ENCODE data around the gene DOK6.
"Not testable (repeated sequence)": the region's sequence is repeated elsewhere in the genome, so short reads cannot be mapped to it uniquely, and the experiment has no call there.

Gene DOK6

DNA sequence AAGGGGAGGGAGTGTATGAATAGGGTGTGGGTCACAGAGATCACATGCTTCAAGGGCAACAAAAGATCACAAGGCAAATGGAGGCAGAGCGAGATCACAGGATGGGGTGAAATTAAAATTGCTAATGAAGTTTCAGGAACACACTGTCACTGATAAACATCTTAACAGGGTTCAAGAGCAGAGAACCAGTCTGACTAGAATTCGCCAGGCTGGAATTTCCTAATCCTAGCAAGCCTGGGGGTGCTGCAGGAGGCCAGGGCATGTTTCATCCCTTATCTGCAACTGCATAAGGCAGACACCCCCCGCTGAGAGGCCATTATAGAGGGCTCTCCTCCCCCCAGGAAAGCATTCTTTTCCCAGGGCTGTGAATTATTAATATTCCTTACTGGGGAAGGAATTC, 478.4 kb downstream of the DOK6 start:
- DNase-seq = not testable (repeated sequence)

GRCh38 chr18:69880083-69880482, 479.4 kb downstream of the DOK6 start:
- no peak for DNase-seq

- DNase-seq = no peak
Measured at GRCh38 chr18:69882965-69883668, 482.4 kb downstream of the DOK6 start.

GRCh38 chr18:69883781-69884180, 483.1 kb downstream of the DOK6 start:
- DNase-seq = no peak

DNA sequence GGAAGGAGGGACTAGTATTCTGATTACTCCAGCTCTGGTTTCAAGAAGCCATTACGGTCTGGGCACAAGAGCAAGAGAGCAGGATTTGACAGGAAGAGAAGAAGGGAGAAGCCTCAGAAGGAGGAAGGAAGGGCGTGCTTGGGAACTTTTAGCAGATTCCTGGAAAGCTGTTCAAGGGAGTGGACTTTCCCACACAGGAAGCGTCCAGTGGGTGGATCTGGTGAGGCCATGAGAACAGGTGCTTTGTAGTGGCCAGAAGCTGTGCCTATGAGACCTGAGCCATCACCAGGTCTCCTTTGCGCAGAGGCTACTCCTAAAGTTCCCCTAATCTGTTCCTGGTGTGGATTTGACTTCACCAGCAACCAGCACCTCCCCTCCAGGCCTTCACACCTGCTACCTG, 484.7 kb downstream of the DOK6 start:
- no peak for DNase-seq

GRCh38 chr18:69885841-69886531, 485.3 kb downstream of the DOK6 start:
- DNase-seq = no peak

DNA sequence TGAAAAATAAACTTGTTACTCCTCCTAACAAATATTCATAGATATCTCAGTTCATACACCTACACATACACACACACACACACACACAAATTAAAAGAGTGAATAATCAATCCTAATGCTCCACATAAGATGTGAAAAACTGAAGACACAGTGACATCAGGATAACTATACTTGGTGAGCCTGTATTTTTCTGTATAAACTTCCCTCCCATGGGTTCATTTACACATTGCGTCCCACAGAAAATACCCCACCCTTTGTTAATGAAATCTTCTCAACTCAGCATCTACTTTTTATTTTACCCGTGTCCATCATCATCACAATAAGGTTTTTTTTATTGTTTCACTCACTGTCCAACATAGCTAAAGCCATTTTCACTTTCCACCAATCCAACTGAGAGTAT, 486.6 kb downstream of the DOK6 start:
- no peak for DNase-seq

DNA sequence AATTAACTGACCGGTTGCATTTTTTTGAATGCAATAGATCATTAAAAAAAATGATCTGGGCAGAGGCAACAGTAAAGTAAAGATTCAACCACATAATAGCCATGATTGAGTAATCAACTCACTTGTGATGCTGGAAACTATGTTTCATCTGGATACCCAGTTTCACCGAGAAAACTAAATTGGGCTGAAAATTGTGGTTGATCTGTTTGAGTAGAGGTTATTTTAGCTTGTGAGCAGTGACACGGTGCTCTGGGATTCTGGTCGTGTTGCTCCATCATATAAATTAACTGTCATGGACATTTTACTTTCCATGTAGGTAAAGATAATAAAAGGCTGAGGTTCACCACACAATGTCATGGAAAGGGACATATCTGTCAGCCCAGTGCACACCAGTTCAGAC, 488.3 kb downstream of the DOK6 start:
- DNase-seq = no peak

DNA sequence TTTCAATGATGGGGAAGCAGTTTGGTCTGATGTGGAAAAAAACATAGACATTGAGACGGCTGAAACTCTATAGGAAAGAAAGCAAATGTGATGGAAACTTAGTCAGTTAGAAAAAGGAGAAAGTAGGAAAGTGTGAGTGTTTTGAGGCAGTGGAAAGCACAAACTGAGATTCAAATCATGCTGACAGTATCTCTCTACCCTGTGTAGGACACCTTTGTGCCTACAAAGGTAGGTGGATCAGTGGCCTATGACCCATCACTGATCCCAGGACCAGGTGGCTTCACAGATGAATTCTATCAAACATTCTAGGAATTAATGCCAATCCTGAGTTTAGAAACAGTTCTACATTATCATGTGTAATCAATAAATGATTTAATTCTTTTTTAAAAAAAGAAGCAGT, 489.9 kb downstream of the DOK6 start:
- no peak for DNase-seq

- DNase-seq = no peak
Measured at GRCh38 chr18:69894467-69894866, 493.8 kb downstream of the DOK6 start.

DNA sequence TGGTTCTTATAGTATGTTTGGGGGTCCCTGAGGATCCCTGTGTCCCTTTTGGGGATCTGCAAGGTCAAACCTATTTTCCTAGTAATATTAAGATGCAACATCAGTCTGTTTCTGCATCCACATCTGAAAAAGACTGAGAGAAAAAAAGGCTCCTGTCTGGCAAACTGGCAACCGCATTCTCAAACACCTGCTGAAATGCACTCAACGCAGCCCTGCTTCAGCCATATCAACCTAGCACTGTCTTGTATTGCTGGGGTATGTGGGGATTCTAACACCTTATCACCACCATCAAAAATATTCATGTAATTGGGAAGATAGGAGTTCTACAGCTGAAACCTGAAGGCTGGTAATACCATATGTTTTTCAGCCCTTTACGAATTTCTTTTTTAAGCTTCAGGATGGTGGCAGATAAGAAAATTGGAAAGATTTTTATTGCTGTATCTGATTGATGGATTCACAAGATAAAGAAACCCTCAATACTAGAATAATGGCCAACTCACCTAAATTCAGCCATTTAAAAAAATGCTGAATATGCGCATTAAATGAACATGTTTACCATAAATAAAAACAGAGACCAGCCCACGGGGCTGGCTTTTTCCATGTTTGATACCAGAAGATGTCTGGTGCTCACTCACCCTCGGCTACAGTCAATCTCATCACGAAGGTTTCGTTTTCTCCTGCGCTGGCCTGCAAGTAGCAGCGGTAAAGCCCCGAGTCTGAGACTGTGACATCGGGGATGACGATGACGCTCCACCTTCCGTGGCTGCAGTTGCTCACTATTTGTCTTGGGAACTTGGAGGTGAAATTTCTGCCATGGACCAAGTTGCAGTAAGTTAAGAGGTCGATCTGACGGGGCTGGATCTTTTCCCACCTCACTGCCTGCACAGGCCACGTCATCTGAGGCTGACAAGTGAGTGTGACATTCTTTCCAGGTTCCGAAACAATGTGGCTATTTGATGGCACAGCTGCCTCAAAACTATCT, 494.7 kb downstream of the DOK6 start:
- no peak for DNase-seq

GRCh38 chr18:69897397-69898108, 496.9 kb downstream of the DOK6 start:
- DNase-seq = no peak

DNA sequence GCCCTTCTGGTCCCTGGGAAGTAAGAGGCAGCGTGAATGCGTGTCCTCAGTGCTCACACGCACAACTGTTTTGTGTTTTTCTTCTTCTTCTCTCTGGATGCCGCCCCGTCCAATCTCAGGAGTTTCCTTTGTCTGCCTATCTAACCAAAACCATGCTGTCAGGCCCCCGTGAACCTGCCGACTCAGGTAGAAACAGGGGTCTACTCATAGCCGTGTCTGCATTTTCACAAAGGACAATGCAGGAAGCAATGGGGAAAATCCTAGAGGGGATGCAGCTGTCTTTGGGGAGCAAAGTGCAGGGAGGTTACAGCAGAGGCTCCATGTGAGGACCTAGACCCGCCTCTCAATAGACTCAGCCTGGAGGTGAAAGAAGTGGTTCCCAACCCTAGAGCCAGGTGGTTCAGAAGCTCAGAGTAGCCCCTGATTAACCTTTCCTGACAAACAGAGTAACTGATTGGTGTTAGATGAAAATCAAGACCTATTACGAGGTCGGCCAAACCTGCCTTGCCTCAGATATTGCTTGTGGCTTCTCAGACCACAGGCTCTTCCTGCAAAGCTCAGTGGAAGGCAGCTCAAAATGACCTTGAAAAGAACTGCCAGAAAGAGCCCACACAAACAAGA, 497.7 kb downstream of the DOK6 start:
- DNase-seq = no peak
